DND-41 (cell line): ENCODE results near the gene MAD2L2.

Source experiments
- CTCF ChIP-seq: IDR thresholded peaks from 2 replicates; pipeline ENCODE4 v1.5.1; 2012; ENCODE audit warnings: borderline replicate concordance, low read length, moderate library complexity, mild to moderate bottlenecking; ENCODE audit not compliant: poor library complexity, severe bottlenecking; ENCODE audit errors: extremely low read depth
- EZH2 ChIP-seq: IDR thresholded peaks from 3 replicates; pipeline ENCODE4 v1.6.1; 2012; ENCODE audit warnings: borderline replicate concordance, low read depth, mild to moderate bottlenecking, moderate library complexity, low read length, inconsistent platforms; ENCODE audit not compliant: severe bottlenecking

- TF ChIP-seq CTCF = no peak
- TF ChIP-seq EZH2 = no peak
Observed at GRCh38 chr1:11720033-11720376, 39.1 kb upstream of the MAD2L2 start.
